ENCODE results near the gene ST6GALNAC4.
"Not testable (repeated sequence)": the region's sequence is repeated elsewhere in the genome, so short reads cannot be mapped to it uniquely, and the experiment has no call there.

ST6GALNAC4 gene

DNA sequence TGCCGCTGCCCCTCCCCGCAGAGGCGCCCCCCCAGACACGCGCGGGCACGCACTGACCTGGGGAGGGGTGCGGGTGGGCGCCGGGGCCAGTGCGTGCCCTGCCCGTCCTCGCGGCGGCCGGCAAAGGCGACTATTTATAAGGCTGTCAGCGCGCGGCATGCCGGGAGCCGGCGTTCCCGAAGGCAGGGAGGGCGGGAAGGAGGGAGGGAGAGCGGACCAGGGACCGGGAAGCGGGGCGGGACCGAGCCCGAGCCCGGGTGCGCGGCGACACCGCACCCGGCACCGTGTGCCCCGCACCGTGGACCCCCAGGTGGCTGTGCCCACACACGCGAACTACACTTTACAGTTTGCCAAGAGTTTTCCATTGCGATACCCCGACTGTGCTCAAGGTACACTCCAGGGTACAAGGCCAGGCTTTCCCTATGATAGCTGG, 39.3 kb downstream of the ST6GALNAC4 start, which contains the start of gene AK1:
TSS of gene AK1 (minus strand) at position 110 of the 433 bp plus-strand sequence. CDS start 3,058 bp downstream, outside the sequence.
- peak; percentile 88 to 98 (median 90) for DNase-seq
- intact Hi-C loops (cut with DNase I): loop anchor here (10.0 kb wide), 1 partner anchor 73 kb away; the partner anchor contains the start of gene FPGS

DNA sequence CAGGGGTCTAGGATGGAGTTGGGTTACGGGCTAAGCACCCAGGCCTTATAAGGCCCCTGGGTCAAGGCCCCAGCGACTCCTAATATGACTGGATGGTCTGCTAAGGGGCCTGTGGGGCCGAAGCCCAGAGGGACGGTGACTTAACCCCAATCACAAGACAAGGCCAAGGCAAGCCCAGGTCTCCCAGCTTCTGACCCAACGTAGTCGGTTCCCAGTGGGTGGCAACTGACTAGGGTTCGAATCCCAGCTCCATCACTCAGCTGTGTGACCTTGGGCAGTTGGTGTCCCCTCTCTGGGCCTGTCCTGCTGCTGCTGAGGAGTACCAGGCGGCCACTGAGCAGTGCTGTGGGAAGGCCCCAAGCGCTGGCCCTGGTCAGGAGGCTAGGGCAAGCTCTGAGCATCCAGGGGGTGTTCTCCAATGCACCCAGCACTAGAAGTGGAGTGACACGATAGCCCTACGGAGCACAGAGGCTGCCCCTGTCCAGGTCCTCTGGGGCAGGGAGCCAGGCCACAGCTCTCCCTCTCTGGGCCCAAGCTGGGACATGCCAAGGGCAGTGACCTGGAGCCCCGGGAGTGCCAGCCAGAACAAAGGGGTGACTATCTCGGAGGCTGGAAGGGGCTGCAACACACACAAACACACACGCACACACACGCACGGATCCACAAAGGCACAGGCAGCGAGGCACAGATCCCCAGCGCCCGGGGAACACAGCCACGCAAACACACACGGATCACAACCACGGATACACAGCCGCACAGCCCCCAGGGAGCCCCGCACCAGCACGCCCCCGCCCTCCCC, 39.9 kb downstream of the ST6GALNAC4 start:
- DNase-seq: peak in 5 of 10 donors; percentile 24 to 49 (median 41)
- intact Hi-C loops (cut with DNase I): loop anchor here (10.0 kb wide), 1 partner anchor 72 kb away; the partner anchor contains the start of gene FPGS

DNA sequence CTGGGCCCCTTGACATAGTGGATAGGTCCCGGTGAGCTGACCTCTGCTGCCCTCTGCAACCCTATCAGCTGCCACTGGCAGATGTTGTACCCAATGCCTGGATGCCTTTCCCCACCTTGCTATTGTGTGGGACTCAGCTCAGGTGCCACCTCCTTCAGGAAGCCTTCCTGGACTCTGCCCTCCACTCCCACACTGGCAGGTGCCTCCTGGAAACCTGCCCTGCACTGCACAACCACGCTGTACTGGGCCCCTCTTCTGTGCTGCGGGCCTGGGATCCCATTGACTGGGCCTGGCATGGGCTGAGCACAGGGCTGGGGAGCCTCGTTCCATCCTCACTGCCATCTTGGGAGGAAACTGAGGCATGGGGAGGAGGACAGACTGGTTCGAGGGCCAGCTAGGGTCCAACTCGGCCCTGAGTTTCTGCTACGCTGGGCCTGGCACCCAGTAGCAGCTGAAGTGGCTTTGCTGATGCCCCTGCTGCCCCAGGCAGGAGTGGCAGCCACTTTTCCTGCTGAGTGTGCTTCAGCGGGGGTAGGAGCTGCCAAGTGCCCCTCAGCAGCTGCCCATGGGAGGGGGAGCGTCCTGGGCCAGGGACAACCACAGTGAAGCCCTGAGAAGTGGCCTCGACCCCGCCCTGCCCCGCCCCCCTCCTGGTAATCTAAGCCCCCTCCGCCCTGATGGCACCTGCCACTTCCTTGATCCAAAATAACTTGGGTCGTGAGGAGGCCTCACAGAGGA, 40.6 kb downstream of the ST6GALNAC4 start:
- intact Hi-C loops (cut with DNase I): loop anchor here (10.0 kb wide), 1 partner anchor 71 kb away; the partner anchor contains the start of gene FPGS
- DNase-seq: peak in 1 of 10 donors; percentile 84

DNA sequence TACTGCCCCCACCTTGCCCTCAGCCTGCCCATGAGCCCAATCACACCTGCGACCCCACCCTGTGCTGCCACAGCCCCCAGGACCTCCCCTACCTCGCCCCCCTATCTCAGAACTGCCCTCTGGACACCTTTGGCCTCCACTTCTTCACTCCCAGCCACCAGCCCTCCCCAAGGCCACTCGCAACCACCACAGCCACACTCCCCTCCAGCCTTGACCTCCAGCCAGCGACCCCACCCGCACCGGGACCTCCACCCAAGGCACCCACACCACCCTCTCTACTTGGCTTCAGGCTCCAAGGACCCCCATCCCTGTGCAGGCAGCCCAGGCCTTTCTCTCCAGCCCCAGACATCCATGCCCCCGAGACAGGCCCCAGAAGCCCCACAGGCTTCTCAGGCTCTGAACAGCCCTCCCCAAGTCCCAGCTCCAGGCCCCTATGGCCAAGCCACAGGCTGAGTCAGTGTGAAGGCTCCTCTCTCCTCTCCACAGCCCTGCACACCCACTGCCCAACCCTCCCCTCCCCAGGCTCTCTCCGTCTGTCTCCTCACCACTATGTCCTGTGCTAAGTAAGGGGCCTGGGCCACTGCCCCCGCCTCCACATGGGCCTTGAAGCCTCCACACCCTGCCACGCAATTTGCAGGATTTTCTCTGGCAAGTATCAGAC, 41.4 kb downstream of the ST6GALNAC4 start:
- intact Hi-C loops (cut with DNase I): loop anchor here (10.0 kb wide), 1 partner anchor 71 kb away; the partner anchor contains the start of gene FPGS
- peak in 1 of 10 donors; percentile 67 for DNase-seq

DNA sequence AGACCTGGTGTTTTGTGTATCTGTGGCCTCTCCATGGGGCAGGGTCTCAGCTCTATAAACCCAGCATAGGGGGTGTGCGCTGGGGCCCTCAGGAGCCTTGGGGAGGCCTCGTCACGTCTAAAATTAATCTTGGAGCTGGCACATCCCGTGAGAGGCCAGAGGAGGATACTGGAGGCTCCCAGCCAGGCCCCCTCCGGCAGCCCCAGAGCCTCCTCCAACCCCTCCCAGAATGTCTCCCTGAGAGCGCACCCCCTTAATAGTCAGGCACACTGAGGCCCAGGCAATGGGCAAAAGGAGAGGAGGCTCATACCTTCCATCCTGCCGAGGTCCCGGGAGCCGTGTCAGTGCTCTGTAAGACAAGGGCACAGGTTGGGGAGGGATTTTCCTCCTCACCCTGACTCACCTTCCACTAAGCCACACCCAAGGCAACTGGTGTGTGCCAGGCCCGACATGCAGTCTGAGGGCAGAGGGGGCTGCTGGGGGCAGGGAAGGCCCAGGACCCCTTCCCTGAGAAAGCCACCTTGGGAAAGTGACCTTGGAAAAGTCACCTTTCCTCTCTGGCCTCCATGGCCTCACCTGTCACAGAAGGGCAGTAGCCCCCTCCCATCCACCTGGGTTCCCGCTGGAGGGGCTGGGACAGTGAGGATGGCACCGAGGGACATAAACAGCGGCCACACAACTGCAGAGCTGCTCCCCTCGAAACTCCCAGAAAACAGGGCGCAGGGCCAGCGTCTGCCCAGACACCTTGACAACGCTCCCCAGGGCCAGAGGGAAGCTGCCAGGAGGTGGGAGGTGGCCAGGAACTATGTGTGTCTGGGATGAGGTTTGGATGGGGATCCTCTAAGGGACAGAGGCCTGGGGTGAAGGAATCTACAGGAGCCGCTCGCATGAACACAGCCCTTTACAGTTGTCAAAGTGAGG, 42.3 kb downstream of the ST6GALNAC4 start:
- intact Hi-C loops (cut with DNase I): loop anchor here (10.0 kb wide), 1 partner anchor 70 kb away; the partner anchor contains the start of gene FPGS
- peak in 3 of 10 donors; percentile 25 to 77 (median 53) for DNase-seq

DNA sequence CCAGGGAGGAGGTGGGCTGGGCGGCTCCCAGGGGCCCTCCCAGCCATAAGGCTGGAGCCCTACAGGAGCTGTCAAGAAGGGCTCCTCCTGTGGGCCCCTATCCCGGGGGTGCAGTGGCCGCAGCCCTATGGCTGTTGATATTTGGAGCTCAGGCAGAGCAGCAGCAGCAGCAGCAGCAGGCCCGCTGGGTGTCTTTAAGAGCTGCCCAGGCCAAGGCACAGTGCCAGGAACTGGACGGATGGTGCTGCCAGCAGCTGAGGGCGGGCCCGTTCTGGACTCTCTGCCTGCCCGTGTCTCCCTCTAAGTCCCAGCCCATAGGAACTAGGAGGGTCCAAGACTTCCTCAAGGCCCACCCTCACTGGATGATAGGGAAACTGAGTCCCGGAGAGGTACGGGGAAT, 43.0 kb downstream of the ST6GALNAC4 start:
- DNase-seq: peak; percentile 76 to 97 (median 85)
- intact Hi-C loops (cut with DNase I): loop anchor here (10.0 kb wide), 1 partner anchor 69 kb away; the partner anchor contains the start of gene FPGS

DNA sequence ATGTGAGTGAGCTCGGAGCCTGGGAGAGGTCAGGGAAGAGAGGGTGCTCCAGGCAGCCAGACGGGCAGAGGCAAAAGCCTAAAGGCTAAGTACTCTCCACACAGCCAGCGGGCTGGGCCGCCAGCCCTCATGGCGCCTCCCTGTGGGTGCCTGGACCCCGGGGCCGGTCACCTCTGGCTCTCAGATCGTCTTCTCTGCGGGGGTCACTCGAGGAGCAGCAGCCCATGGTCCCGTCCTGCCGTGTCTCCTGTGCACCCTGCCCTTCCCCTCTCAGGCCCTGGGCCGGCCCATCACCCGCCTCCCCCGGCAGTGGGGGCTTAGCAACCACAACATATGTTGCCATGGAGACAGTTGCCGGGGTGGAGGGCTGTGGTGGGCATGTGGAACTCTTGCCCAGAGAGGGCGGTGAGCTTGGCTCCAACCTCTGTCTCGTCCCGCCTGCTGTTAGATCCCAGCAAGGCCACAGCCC, 43.6 kb downstream of the ST6GALNAC4 start:
- DNase-seq: peak in 7 of 10 donors; percentile 44 to 87 (median 52)
- intact Hi-C loops (cut with DNase I): loop anchor here (10.0 kb wide), 1 partner anchor 68 kb away; the partner anchor contains the start of gene FPGS

DNA sequence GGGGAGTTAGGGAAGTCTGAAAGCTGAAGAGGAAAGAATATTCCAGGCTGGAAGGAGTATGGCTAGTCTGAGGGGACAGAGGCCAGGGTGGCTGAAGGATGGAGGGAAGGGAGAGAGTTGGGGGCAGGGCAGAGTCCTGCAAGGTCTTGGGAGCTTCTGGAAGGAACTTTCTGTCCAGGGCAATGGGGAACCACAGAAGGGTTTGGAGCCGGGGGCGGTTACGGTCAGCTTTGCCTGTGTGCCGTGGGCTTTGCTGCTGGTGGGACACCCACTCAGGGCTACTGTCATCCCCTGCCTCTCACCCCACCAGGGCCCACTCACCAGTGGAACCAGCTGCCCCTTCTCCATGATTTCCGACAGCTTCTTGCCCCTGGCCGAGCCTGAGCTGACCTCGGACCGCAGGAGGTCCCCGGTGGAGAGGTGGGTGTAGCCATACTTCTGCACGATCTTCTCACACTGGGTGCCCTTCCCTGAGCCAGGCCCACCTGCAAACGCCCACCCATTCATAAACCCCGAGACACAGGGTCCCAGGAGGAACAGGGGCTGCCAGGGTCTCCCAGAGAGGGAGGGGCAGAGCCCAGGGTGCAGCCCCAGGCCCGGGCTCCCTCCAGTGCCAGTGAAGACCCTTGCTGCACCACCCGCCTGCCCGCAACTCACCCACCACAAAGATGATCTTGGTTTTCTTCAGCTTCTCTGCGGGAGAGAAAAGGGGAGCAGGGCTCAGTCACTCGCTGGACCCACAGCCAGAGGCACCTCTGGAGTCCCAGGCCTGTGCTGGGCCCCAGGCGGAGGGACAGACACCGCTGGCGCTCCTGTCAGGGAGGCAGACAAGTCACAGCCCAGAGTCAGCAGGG, 44.2 kb downstream of the ST6GALNAC4 start:
- intact Hi-C loops (cut with DNase I): loop anchor here (10.0 kb wide), 1 partner anchor 68 kb away; the partner anchor contains the start of gene FPGS
- DNase-seq: no peak

DNA sequence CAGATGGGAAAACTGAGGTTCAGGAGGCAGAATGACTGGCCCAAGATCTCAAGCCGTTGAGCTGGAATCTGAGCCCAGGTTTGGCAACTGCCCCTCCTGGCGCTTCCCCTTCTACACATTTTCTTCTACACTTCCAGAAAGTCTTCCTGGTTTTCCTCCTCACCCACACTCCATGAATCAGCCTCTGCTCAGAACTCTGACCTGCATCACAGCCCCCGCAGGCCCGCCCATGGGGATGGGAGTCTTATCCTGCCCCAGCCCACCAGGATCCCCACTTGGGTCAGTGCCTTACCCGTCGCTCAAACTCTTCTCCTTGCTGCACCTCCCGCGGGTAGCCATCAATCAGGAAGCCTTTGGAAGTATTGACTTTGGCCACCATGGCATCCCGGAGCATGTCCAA, 45.3 kb downstream of the ST6GALNAC4 start:
- intact Hi-C loops (cut with DNase I): loop anchor here (10.0 kb wide), 1 partner anchor 67 kb away; the partner anchor contains the start of gene FPGS
- peak in 1 of 10 donors; percentile 67 for DNase-seq

DNA sequence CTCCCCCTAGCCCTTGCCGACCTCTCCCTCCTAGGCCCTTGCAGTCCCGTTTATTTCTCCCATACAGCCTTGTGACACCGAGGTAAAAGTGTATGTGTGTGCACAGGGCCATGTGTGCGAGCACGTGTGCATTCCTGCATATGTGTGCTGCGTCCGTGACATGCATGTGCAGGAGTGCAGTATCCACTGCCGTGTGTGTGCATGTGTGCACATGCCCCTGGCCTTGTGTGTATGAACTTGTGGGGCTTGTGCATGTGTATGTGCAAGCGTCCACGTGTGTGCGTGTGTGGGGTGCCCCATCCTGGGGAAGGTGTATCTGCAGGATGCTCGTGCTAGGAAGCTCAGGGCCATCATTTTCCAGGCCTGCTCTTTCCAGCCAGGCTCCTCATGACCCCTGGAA, 46.0 kb downstream of the ST6GALNAC4 start:
- peak in 1 of 10 donors; percentile 54 for DNase-seq
- intact Hi-C loops (cut with DNase I): loop anchor here (10.0 kb wide), 1 partner anchor 66 kb away; the partner anchor contains the start of gene FPGS

DNA sequence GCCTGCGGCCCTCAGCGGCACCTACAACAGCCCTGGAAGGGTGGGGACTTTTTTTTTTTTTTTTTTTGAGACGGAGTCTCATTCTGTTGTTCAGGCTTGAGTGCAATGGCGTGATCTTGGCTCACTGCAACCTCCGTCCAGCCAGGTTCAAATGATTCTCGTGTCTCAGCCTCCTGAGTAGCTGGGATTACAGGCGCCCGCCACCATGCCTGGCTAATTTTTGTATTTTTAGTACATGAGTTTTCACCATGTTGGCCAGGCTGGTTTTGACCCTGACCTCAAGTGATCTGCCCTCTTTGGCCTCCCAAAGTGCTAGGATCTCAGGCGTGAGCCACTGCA, 46.7 kb downstream of the ST6GALNAC4 start:
- DNase-seq: not testable (repeated sequence)
- intact Hi-C loops (cut with DNase I): loop anchor here (10.0 kb wide), 1 partner anchor 65 kb away; the partner anchor contains the start of gene FPGS

DNA sequence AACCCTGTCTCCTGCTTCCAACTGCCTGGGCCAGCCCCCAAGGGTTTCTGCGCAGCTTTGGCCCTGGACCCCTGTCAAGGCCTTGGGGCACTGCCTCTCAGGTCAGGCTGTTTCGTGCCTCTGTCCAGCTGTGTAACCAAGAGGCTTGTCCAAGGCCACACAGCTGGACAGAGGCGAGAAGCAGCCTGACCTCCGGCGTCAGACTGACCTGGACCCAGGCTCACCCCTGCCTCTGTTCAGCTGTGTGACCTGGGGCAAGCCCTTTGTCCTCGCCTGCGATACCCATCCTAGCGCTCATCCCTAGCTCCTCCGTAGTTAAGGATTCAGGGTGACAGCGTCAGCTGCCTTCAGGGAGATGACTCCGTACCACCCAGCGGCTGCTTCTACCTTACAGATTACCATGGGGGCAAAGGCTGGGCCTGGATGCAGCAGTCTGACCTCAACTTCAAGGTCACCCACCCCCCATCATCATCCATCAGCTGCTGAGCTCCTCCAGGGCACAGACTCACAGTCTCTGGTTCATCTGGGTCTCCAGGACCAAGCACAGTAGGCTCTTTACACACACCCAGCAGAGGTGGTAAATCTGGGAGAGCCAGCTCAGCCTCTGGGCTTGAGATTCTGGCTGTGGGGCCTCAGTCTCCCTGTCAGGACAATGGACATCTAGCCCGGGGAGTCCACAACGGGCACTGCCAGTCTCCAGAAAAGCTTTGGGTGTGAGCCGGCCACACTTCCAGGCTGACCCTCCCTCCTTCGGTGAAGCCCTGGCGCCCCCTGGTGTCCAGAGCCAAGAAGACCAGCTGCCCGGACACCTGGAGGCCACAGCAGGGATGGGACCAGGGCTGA, 47.3 kb downstream of the ST6GALNAC4 start:
- intact Hi-C loops (cut with DNase I): loop anchor here (10.0 kb wide), 1 partner anchor 65 kb away; the partner anchor contains the start of gene FPGS
- DNase-seq: peak; percentile 69 to 97 (median 86)

DNA sequence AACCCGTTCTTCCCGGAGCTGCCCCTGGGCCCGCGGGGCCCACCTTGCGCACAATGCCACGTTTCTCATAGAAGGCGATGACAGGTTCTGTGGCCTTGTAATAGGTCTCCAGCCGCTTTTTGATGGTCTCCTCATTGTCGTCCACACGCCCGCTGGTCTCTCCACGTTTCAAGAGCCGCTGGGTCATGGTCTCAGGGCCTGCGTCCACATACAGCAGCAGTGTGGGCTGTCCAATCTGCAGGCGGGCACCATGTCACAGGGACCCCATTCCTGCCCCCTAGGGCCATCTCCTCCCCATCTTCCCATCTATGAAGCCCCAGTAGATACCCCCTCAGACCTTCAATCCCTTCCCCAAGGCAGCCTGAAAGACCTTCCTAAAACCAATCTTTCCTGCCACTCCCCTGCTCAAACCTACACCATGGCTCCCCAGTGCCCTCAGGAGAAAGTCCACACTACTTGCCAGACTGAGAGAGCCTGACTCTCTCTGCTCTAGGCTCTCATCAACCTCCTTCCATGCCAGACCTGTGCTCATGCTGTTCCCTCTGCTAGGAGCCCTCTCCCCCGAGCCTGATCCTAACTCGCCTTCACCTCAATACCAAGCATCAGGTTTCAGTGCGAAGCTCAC, 48.5 kb downstream of the ST6GALNAC4 start:
- intact Hi-C loops (cut with DNase I): no loop called here
- peak in 1 of 10 donors; percentile 67 for DNase-seq

DNA sequence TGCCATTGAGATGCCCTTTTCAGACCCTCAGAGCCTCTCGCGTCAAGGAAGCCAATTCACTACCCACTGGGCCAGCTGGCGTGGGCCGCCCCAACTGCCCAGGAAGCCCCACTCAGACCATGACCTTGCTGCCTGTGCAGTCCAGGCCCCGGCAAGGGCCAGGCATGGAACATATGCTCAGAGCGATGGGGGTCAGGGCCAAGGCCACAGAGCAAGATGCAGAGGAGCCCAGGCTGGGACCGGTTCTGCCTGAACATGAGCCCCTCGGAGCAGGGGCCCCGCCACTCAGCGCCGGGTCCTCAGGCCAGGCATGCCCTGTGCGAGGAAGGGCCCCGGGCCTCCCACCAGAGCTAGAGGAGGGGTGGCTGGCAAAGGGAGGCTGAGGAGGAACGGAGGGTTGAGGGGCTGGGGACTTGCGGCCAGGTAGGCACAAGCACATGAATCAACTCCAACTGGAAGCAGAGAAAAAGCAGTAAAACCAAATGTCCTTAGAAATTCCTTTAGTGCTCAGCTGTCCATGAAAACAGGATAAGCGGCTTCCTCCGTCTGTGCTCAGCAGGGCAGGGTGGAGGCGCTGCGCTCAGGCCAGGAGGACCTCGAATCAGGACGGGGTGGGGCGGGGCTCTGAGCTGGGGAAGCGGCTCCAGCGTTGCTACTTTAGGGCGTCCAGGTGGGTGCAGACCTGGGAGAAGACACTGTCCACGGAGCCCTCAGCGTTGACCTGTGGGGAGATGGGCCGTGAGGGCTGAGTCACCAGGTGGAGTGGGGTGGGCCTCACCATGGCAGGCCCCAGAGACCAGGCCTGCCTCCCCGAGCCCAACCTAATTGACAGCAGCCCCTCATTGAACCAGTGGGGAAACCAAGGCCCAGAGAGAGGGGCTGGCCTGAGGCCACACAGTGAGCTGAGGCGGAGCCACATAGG, 49.2 kb downstream of the ST6GALNAC4 start:
- peak in 1 of 10 donors; percentile 68 for DNase-seq
- intact Hi-C loops (cut with DNase I): no loop called here

DNA sequence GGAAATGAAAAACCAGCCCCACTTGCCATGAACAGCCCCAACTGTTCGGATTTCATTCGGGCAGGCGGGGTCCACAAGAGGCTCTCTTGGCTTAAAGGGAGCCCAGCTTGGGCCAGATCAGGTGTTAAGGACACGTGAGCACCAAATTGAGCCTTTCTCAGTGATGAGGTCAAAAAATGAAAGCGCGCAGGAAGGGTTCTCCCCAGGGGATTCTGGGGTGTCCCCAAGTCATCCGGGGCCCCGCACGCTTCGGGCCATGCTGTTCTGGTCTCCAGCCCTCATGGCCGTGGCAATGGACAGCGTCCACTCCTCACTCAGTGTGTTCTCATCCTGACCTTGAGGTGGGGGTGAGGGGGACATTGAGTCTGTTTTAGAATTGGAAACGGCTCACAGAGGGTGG, 50.3 kb downstream of the ST6GALNAC4 start:
- peak in 1 of 10 donors; percentile 63 for DNase-seq
- intact Hi-C loops (cut with DNase I): no loop called here
